ENCODE measurements around the gene LRRC2.

GRCh38 chr3:46615050-46615775 is 49.1 kb upstream of the LRRC2 start:
- TF ChIP-seq, protein P1, sequence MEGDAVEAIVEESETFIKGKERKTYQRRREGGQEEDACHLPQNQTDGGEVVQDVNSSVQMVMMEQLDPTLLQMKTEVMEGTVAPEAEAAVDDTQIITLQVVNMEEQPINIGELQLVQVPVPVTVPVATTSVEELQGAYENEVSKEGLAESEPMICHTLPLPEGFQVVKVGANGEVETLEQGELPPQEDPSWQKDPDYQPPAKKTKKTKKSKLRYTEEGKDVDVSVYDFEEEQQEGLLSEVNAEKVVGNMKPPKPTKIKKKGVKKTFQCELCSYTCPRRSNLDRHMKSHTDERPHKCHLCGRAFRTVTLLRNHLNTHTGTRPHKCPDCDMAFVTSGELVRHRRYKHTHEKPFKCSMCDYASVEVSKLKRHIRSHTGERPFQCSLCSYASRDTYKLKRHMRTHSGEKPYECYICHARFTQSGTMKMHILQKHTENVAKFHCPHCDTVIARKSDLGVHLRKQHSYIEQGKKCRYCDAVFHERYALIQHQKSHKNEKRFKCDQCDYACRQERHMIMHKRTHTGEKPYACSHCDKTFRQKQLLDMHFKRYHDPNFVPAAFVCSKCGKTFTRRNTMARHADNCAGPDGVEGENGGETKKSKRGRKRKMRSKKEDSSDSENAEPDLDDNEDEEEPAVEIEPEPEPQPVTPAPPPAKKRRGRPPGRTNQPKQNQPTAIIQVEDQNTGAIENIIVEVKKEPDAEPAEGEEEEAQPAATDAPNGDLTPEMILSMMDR (IDR thresholded peaks at IDR 0.05): no peak
- no peak for TF ChIP-seq POLR2A (IDR thresholded peaks at IDR 0.05)
